ENCODE data around the gene WNT5A.

The WNT5A gene

DNA sequence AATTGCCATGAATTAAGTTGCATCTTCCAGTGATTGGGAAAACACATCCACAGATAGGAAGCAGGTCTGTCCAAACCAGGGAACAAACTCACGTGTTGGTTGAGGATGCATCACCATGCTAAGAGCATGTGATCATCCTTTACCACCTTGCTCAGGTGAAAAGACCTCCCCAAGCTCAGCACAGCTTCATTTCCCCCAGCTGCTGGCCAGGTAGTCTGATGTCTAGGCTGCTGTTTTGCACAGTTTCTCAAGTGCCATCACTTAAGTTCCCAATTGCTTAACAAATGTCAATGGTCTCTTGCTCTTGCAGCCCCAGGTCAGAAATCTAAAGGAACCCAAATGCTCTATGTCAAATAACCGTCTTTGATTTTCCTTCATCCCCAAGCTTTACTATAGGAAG is 34.2 kb downstream of the WNT5A start:
- FAIRE-seq = no peak
- DNase-seq (ENCODE audit: low spot score) = no peak

DNA sequence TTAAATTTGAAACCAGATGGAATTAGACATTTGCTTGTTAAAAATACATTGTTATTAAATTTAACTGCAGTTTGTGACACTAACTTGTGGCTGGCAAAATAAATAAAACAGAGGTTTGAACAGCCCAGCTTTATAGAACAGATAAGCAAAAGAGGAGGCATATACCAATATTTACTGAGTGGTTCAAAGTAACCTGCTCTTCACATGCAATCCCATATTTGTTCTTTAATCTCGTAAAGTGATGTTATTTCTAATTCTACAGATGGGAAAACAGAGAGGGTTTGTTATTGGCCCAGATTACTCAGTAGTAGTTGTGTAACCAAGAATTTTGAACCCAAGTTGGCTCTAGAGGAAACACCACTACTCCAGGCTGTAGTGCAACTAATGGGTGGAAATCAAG is 37.6 kb downstream of the WNT5A start:
- no peak for FAIRE-seq
- no peak for DNase-seq (ENCODE audit: low spot score)

DNA sequence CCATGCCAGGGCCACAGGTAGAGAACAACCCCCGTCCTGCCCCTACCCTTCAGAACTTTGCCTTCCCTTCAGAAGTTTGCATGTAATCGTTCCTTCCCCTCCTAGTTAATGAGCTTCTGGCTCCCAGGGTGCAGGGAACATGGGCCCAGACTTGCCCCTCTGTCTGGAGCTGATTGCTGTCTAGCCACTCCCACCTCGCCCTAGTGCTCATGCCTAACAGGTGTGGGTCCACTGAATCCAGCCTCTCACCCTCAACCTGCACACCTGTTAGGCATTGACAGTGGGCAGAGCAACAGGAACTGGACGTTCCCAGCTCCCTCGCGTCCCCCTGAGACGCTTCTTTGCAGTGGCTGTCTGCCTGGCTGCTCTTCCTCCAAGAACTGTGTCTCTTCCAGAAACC is 40.3 kb downstream of the WNT5A start:
- FAIRE-seq = no peak

DNA sequence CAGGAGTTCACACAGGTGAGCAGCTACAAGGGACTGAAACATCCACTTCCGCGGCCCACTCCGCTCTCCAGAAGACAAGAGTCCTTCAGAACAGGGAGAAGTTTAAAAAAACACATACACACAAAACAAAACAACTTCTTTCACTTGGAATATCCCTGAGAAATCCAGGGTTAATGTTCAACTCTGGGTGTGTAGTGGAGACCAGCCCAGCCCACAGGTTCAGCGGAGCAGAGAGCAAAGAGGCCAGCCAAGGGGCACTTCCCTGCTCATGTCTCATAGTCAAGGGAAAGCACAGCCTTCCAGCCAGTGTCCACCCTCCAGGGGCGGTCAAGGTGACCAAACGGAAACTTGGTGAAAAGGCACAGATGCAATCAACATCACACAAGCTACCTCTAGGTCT is 41.6 kb downstream of the WNT5A start:
- DNase-seq (ENCODE audit: low spot score) = no peak
- no peak for FAIRE-seq

More for the DNA sequence above, 40.3 kb downstream of the WNT5A start:
- no peak for DNase-seq (ENCODE audit: low spot score)

DNA sequence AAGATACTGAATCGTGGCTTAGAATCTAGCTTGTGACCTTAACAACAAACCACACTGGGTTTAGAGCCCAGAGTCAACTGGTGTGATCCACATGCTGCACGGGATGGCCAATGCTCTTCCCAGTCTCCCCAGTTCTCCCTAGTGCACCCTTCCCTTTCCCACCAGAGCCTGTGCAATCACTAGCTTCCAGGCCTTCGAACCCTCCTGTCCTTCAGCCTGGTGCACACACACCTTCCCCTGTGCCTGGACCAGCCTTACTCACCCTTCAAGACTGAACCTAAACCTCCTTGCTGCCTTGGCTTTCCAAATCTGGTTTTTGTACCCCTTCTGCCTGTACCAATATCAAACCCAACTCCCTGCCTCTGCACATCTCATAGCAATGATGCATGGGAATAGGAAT is 43.8 kb downstream of the WNT5A start:
- DNase-seq (ENCODE audit: low spot score) (no peak), FAIRE-seq (no peak)

DNA sequence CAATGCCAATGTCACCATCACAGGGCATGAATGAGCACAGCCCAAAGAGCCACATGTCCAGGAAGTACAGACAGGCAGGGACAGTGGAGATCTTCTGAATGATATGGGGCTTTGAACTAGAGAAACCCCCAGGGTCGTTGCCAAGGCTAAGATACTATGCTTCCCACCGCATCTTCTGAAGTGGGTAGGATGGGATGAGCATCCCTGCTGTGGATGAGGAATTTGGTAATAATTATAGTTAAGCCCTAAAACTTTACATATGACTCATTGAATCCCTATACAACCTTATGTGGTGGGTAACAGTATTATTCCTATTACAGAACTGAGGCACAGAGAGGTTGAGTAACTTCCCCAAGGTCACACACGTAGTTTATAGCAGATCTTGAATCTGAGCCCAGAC is 44.2 kb downstream of the WNT5A start:
- no peak for DNase-seq (ENCODE audit: low spot score)

DNA sequence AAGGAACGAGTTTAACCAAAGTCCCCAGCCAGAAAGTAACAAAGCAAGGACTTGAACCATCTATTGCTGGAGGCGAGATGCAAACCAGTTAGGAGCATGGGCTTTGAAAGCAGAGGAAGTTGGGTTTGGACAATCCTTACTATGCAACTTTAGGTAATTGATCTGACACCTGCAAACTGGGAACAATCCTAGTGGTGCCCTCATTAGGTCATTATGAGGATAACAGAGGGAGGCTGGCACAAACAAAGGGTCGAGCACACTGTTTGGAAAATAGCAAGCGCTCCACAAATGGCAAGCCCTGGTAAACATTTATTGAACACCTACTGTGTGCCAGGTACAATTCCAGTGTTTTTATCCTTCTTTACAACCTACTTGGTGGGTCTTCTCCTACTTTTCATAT is 45.6 kb downstream of the WNT5A start:
- DNase-seq (ENCODE audit: low spot score) (no peak), FAIRE-seq (no peak)

More for the DNA sequence above, 44.2 kb downstream of the WNT5A start:
- FAIRE-seq = no peak

DNA sequence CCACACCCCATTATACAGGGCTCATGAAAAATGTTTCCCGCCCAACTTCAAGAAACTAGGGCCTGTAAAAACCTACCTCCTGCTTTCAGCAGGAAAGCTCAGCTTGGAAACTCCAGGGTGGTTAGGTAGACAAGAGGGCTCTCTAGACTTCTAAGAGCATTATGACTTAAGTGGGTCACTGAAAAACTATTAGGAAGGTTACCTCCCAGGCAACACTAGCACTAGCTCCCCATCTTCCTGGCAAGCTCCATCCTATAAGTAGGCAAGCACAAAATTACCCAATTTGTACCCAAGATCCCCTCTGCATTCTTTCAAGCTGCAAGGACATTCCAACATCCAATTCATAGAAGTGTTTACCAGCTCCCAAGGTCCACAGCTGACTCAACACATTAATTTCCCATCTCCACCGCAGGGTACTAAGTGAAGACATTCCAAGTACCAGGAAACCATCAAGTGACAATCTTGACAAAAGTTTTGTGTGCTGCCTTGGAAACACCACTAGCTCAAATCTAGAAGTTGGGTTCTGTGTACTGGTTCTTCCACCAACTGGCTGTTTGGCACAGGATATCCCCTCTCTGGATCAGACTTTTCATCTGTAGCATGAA is 46.9 kb downstream of the WNT5A start:
- FAIRE-seq (no peak), DNase-seq (ENCODE audit: low spot score) (no peak)

DNA sequence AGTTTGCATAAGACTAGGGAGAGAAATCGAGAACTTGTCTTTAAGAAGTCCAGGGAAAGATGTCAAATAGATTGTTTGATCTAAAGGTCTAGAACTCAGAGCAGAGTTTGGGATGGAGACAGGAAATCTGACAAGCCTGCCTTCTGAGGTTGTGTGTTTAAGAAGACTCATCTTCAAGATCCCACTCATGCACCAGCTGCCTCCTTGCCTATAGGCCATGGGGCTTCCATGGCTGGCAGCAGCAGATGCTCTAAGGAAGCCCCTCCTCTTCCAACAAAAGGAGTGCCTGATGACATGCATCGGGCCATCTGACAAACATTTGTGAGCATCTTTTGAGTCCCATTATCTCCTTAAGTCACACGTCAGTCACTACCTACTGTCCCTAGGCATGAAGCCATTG is 47.4 kb downstream of the WNT5A start:
- FAIRE-seq (no peak), DNase-seq (ENCODE audit: low spot score) (no peak)

DNA sequence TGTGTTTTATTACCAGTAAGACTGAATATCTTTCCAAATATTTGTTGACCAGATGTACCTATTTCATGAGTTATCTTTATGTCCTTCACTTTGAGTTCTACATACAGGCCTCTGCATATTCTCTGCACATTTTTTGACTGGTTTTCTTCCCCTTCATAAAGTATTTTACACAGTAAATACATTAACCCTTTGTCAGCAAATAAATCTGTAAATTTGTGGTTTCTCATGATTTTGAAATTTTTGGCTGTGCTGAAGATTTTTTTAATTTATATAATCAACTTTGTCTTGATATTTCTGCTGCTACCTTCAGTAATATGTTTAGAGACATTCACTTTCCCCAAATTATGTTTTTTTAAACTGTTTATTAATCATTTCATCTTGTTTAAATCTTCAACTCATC is 50.5 kb downstream of the WNT5A start:
- no peak for DNase-seq (ENCODE audit: low spot score)
- no peak for FAIRE-seq

DNA sequence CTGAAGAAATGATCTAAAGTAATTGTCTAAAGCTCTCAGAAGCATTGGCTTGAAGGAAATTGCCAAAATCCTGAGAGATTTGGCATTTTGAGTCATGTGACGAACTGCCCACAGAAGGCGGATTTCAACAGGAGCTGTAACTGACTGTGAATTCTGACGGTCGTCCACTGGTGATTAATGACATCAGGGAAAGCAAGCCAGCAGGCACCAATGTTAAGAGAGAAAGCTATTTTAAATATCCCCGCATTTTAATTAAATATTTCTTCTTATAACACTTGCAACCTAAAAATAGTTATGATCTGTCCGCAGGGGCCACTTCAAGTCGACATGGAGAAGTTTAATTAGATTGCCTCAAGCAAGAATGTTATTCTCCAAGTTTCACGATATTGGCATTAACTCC is 51.6 kb downstream of the WNT5A start:
- DNase-seq (ENCODE audit: low spot score) (no peak), FAIRE-seq (no peak)

DNA sequence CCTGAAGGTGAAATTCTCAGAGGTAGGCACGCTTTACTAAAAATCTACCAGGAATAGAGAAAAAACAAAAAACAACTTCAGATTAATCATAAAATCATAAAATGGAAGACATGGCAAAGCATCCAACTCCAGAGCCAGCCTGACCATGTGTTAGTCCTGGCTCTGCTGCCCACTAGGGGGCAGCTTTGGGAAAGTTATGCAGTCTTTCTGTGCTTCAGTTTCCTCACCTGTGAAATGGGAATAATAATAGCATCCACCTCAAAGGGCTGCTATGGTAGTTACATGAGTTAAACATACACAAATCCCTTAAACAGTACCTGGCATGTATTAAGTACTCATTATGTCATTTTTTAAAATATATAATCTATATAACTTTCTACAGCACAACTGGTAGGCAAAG is 52.3 kb downstream of the WNT5A start:
- no peak for FAIRE-seq
- DNase-seq (ENCODE audit: low spot score) = peak; percentile 32

DNA sequence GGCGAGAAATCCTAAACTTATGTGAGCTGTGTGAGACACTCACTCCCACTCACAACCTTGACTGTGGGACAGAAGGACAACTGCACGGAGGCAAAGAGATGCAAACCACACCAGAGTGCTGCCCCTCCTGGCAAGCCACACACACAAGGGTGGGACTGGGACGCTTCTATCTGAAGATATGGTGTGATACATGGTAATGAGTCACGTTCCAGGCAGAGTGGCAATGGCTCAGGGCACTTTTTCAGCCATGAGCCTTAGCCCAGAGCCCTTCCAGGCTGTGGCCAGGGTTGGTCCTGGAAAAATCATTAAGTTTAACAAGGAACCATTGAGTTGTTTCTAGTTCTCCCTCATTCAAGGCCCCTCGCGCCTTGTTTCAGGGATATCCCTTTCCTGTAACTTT is 56.1 kb downstream of the WNT5A start:
- DNase-seq (ENCODE audit: low spot score) (no peak), FAIRE-seq (no peak)

DNA sequence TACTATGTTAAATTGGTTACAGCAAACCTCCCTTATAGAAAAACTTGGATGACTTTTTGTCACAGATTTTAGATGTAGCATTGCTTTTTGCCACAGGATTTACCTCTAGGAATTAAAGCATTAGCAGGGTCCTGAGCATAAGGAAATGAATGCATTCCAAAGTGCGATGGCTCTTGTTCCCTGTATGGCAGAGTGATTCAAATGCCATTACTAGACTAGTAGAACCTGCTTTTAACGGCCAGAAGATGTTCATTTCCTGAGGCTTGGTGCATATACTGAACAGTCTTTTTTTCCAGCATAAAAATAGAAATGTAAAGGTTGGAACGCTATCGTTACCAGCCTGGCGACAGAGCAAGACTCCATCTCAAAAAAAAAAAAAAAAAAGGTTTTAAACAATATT is 59.4 kb downstream of the WNT5A start:
- FAIRE-seq (no peak), DNase-seq (ENCODE audit: low spot score) (no peak)

DNA sequence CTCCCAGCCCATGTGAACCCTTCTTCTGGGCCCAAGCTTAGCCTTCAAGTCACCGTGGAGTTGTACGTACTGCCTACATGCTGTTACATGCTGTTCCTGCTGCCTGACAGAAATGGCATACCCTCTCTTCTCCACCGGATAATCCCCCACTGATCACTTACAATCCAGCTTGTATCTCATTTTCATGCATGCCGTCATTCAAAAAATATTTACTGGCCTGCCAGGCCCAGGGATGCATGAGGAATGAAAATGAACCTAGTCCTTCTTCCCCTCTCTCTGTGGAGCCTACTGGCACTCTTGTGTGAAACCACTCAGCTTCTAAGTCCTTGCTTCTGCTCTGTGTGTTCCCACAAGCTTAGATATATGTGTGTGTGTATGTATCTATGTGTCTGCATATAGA is 60.6 kb downstream of the WNT5A start:
- no peak for FAIRE-seq
- DNase-seq (ENCODE audit: low spot score) = no peak

DNA sequence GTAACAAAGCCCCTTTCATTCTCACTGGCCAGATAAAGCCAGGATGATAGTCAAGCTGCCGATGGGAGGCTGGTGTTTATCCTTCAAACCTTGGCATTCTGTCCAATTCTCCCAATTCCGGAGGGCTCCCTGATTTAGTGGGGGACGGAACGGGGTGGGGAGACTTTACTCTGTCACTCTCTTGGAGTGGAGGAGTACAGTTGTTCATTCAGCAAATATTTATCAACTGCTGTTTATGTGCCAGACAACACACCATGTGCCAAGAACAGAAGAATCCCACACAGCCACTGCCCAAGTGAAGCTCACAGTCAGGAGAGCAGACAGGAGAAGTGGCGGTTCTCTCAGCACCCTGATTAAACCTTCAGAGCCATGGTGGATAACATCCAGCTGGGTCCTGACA is 63.3 kb downstream of the WNT5A start:
- DNase-seq (ENCODE audit: low spot score) (no peak), FAIRE-seq (no peak)

DNA sequence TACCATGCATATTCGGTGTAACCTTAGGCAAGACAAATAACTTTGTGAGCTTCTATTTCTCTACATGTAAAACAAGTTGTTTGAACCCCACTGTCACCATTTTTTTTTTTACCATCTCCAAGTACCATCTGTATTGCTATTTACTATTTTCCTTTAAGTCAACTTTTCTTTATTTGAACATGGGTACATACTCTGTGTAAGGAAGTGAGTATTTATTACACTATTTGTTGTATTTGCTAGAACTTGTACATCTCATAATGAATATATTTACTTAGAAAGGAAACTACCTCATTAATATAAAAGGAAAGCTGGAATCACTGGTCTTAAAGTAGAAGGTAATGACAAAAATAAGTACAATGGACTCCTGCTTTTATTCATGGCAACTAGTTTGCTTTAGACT is 69.9 kb downstream of the WNT5A start:
- DNase-seq (ENCODE audit: low spot score) (no peak), FAIRE-seq (no peak)

DNA sequence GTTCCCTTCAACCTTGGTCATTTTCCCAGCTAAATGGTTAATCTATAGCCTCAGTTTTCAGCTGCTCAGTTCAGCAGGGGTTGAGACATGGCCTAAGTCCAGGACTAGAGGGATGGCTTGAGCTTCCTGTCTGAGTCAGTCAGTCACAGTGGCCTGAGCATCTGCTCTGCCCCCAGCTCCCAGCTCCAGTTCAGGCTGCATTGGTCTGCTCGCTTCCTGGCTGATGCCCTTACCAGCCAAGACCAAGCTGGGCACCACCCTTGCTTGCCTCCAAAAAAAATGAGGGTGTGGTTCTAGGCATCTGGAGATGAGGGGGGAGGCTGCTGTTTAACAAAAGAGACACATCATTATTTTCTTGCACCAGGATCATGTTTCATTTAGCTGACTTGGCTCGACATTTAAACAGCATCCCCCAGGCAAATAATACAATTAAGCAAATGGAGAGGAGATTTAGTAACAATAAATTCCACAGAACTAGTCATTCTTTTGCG is 70.7 kb downstream of the WNT5A start:
- FAIRE-seq = no peak
- DNase-seq (ENCODE audit: low spot score) = peak; percentile 38

Measured in urothelium cell line (cell line).